NB4 (cell line): ENCODE data around the gene PIEZO2.

Experiments
- DNase-seq: peaks from one replicate; pipeline ENCODE4 v3.0.0; 2010; ENCODE audit warnings: low read depth
- H3K4me3 ChIP-seq: one replicate; pipeline ENCODE4 v1.5.1; 2011; ENCODE audit warnings: mild to moderate bottlenecking, low read depth, low read length, moderate library complexity
- CTCF ChIP-seq: IDR thresholded peaks from one replicate; pipeline ENCODE4 v1.5.1; 2012; ENCODE audit warnings: low read depth, low read length
- MAX ChIP-seq: IDR thresholded peaks from 2 replicates; pipeline ENCODE4 v1.6.1; 2011; ENCODE audit warnings: low read depth, low read length
- MYC ChIP-seq: IDR thresholded peaks from 2 replicates; pipeline ENCODE4 v1.6.1; 2011; ENCODE audit warnings: low read depth, low read length
- POLR2A ChIP-seq: IDR thresholded peaks from 2 replicates; pipeline ENCODE4 v1.6.1; 2011; ENCODE audit warnings: mild to moderate bottlenecking; ENCODE audit not compliant: insufficient read length; ENCODE audit errors: extremely low read depth

PIEZO2 gene

GRCh38 chr18:10951631-10952544 is 197.5 kb downstream of the PIEZO2 start:
- DNase-seq, result no peak
- no peak overlapping the region for H3K4me3 ChIP-seq
- TF ChIP-seq MYC (no peak), POLR2A (no peak), CTCF (no peak), MAX (no peak)

GRCh38 chr18:10950876-10951630 is 198.3 kb downstream of the PIEZO2 start:
- H3K4me3 ChIP-seq, result no peak overlapping the region
- DNase-seq, result no peak
- TF ChIP-seq MAX (no peak), MYC (no peak), CTCF (no peak), POLR2A (no peak)

GRCh38 chr18:10950080-10950875 is 199.1 kb downstream of the PIEZO2 start:
- DNase-seq, result no peak
- H3K4me3 ChIP-seq, result no peak overlapping the region
- no peak for TF ChIP-seq MYC
- no peak for TF ChIP-seq CTCF
- TF ChIP-seq MAX, result no peak
- no peak for TF ChIP-seq POLR2A

- TF ChIP-seq MYC (no peak), CTCF (no peak), POLR2A (no peak), MAX (no peak)
- no peak overlapping the region for H3K4me3 ChIP-seq
- DNase-seq, result peak; percentile 17
Observed at GRCh38 chr18:10949655-10950054, 199.7 kb downstream of the PIEZO2 start.

- no peak for TF ChIP-seq POLR2A
- TF ChIP-seq CTCF, result no peak
- no peak for TF ChIP-seq MAX
- TF ChIP-seq MYC, result no peak
- DNase-seq, result no peak
- no peak overlapping the region for H3K4me3 ChIP-seq
Observed at GRCh38 chr18:10948421-10948820, 200.9 kb downstream of the PIEZO2 start.
